HepG2 (cell line): ENCODE data around the gene CALML6. TPM values are rescaled to one million over a fixed set of nuclear protein-coding genes. Genes with fewer than 3 reads are reported as not detected.

ENCODE experiments used
- ATAC-seq: fragments of 200-7000 bp; cut with Tn5 transposase; 3 replicates; pipeline ENCODE4 v1.9.1; 2020; ENCODE audit warnings: mild to moderate bottlenecking, moderate library complexity
- BruUV-seq: library from RNA; stranded (reverse); fragments of 400-500 nt; replicated peaks from 2 replicates; lab custom pipeline; 2021; lab: Mats Ljungman, UMichigan
- CTCF ChIA-PET: fragments of 300-600 bp; formaldehyde crosslinking; extraction: SDS; loops from one replicate; lab custom pipeline; 2021; ENCODE audit warnings: low total read pairs, inconsistent platforms, low intra/inter-chr PET ratio; lab: Yijun Ruan, JAX
- POLR2A ChIA-PET: fragments of 350-600 bp; sonication (Branson Sonifier 250); formaldehyde crosslinking; loops from one replicate; lab custom pipeline; 2020; ENCODE audit warnings: antibody characterized with exemption, inconsistent platforms; lab: Yijun Ruan, JAX
- DNase-seq: peaks from one replicate; pipeline ENCODE4 v3.0.0-alpha.2; 2015; ENCODE audit warnings: low spot score
- FAIRE-seq: peaks from 3 replicates; lab custom pipeline; 2011; peaks lifted over from hg19 to GRCh38; lab: Jason Lieb, UNC
- H2AFZ ChIP-seq: one replicate; pipeline ENCODE4 v1.6.1; 2011; ENCODE audit warnings: low read length, inconsistent platforms
- H3K27ac ChIP-seq: fragments of 300-600 bp; 3 replicates; pipeline ENCODE4 v1.8.0; 2011; ENCODE audit warnings: mixed run types, mild to moderate bottlenecking, mixed read lengths, low read length, inconsistent platforms; ENCODE audit not compliant: insufficient read depth; ENCODE audit errors: extremely low read length
- H3K27me3 ChIP-seq, 2 experiments: fragments of 200-600 bp in 1 of 2; 2 replicates in 1 of 2; 3 replicates in 1 of 2; pipeline versions ENCODE4 v1.6.0 to v1.8.0; 2011; ENCODE audit warnings: low read length in 2 of 2, mild to moderate bottlenecking in 2 of 2, moderate library complexity in 2 of 2, inconsistent platforms in 1 of 2; ENCODE audit not compliant: insufficient read depth in 2 of 2, control insufficient read depth in 1 of 2
- H3K36me3 ChIP-seq, 2 experiments: fragments of 200-600 bp in 1 of 2; replicated peaks in 1 of 2; 2 replicates in 1 of 2; 3 replicates in 1 of 2; pipeline versions ENCODE4 v1.5.1 to v1.8.0; 2011; ENCODE audit warnings: low read length in 2 of 2, inconsistent platforms in 1 of 2; ENCODE audit not compliant: insufficient read depth in 2 of 2, control insufficient read depth in 1 of 2
- H3K4me1 ChIP-seq: 2 replicates; pipeline ENCODE4 v1.5.1; 2012; ENCODE audit warnings: low read length, inconsistent platforms; ENCODE audit not compliant: insufficient read depth
- H3K4me2 ChIP-seq: 2 replicates; pipeline ENCODE4 v1.6.0; 2011; ENCODE audit warnings: low read depth, low read length, inconsistent platforms
- H3K4me3 ChIP-seq, 3 experiments: fragments of 200-600 bp in 1 of 3; sonication (generic), shearing (Covaris generic) in 1 of 3; replicated peaks in 1 of 3; 2 replicates each; pipeline ENCODE4 v1.5.1; 2011 to 2016; ENCODE audit warnings: low read length in 3 of 3, inconsistent platforms in 2 of 3, low read depth in 2 of 3, mild to moderate bottlenecking in 2 of 3, control low read depth in 1 of 3, mixed read lengths in 1 of 3; ENCODE audit not compliant: insufficient read depth in 1 of 3
- H3K79me2 ChIP-seq: one replicate; pipeline ENCODE4 v1.6.1; 2011; ENCODE audit warnings: low read length, inconsistent platforms; ENCODE audit not compliant: insufficient read depth
- H3K9ac ChIP-seq: 2 replicates; pipeline ENCODE4 v1.6.0; 2011; ENCODE audit warnings: mild to moderate bottlenecking, low read depth, low read length, inconsistent platforms; ENCODE audit not compliant: insufficient read depth
- H3K9me3 ChIP-seq: 2 replicates; pipeline ENCODE4 v1.5.1; 2012; ENCODE audit warnings: mild to moderate bottlenecking, low read length
- H4K20me1 ChIP-seq: 2 replicates; pipeline ENCODE4 v1.6.0; 2011; ENCODE audit warnings: inconsistent platforms, mild to moderate bottlenecking, low read length, moderate library complexity; ENCODE audit not compliant: insufficient read depth
- CBX5 ChIP-seq: sonication (generic); formaldehyde crosslinking; IDR thresholded peaks from 2 replicates; pipeline ENCODE4 v1.4.0; 2020; ENCODE audit warnings: missing genetic modification reagents, borderline replicate concordance
- DMTF1 ChIP-seq: sonication (generic); formaldehyde crosslinking; IDR thresholded peaks from 2 replicates; pipeline ENCODE4 v1.4.0; 2020; ENCODE audit warnings: mild to moderate bottlenecking, missing genetic modification reagents
- HNRNPL ChIP-seq: fragments of 200-400 bp; formaldehyde crosslinking; IDR thresholded peaks from 2 replicates; pipeline ENCODE4 v1.6.1; 2017; ENCODE audit warnings: mild to moderate bottlenecking, low read depth, low read length
- LCORL ChIP-seq, 2 experiments: fragments of 450-650 bp in 1 of 2; sonication (generic) in 1 of 2; formaldehyde crosslinking in 1 of 2; IDR thresholded peaks; 2 replicates each; pipeline versions ENCODE4 v1.5.0 to v1.6.1; 2017 to 2020; ENCODE audit warnings: antibody characterized with exemption in 1 of 2, missing genetic modification reagents in 1 of 2
- SALL1 ChIP-seq: sonication (generic); formaldehyde crosslinking; IDR thresholded peaks from 2 replicates; pipeline ENCODE4 v1.8.0; 2022; ENCODE audit warnings: mild to moderate bottlenecking, missing genetic modification reagents
- SAP130 ChIP-seq: IDR thresholded peaks from 2 replicates; pipeline ENCODE4 v1.6.1; 2016; ENCODE audit warnings: low read depth
- ZKSCAN1 ChIP-seq: fragments of 150-350 bp; IDR thresholded peaks from 2 replicates; pipeline ENCODE4 v1.6.1; 2014; ENCODE audit warnings: low read length
- ZNF644 ChIP-seq: IDR thresholded peaks from 2 replicates; pipeline ENCODE4 v1.6.1; 2016; ENCODE audit warnings: low read depth
- ZNF710 ChIP-seq: sonication (generic); formaldehyde crosslinking; IDR thresholded peaks from 2 replicates; pipeline ENCODE4 v1.5.0; 2020; ENCODE audit warnings: mild to moderate bottlenecking, missing genetic modification reagents, borderline replicate concordance
- WGBS: methylation state at CpG from one replicate; pipeline ENCODE4 v1.1.6; 2017; ENCODE audit warnings: low lambda C conversion rate; 5-methylcytosine and 5-hydroxymethylcytosine counted together
- in situ Hi-C: cut with HindIII; loops from 2 replicates; pipeline ENCODE4 v1.10.0; 2017; ENCODE audit warnings: low pct_unique_long_range_greater_than_20kb; ENCODE audit not compliant: extremely low pct_ligation_motif_present
- intact Hi-C: fragments of 100-400 bp; cut with micrococcal nuclease; formaldehyde crosslinking; loops from one replicate; pipeline ENCODE4 v1.10.0; 2022; ENCODE audit not compliant: unreplicated experiment
- polyA plus RNA-seq, 8 experiments: library from polyadenylated mRNA; depleted of rRNA in 3 of 8; stranded (reverse) in 7 of 8; unstranded in 1 of 8; fragments of >200 nt; fragmentation: Illumina TruSeq in 4 of 8; extraction: Trizol in 4 of 8; gene quantifications; 2 replicates each; pipeline versions ENCODE4 v1.2.1 to v1.2.3, GENCODE V29; 2011 to 2016; ENCODE audit warnings: low read depth in 4 of 8, missing spikeins in 1 of 8, mixed read lengths in 1 of 8; ENCODE audit not compliant: insufficient read depth in 1 of 8
- total RNA-seq, 5 experiments: library from RNA; depleted of rRNA; stranded (reverse); fragments of >200 nt; fragmentation: Illumina TruSeq; extraction: Trizol; gene quantifications; 2 replicates each; pipeline ENCODE4 v1.2.3, GENCODE V29; 2016; ENCODE audit warnings: low read depth in 1 of 5
- TF ChIP-seq, protein P1 (sequence below): sonication (generic); formaldehyde crosslinking; IDR thresholded peaks from 2 replicates; pipeline ENCODE4 v1.5.1; 2020; ENCODE audit warnings: mild to moderate bottlenecking, missing genetic modification reagents, moderate library complexity
- TF ChIP-seq, protein P2 (sequence below): sonication (generic); formaldehyde crosslinking; IDR thresholded peaks from 2 replicates; pipeline ENCODE4 v1.4.0; 2020; ENCODE audit warnings: missing genetic modification reagents
- TF ChIP-seq, protein P3 (sequence below): sonication (generic); formaldehyde crosslinking; IDR thresholded peaks from 2 replicates; pipeline ENCODE4 v1.5.0; 2020; ENCODE audit warnings: missing genetic modification reagents, mild to moderate bottlenecking, borderline replicate concordance

CALML6 gene
- total and polyA plus RNA-seq, 2 of the 13 experiments (the other 11 are each of a cell fraction or from before 2014, with no cell fraction given): 0.11 to 0.12 TPM

- TF ChIP-seq, protein P1, sequence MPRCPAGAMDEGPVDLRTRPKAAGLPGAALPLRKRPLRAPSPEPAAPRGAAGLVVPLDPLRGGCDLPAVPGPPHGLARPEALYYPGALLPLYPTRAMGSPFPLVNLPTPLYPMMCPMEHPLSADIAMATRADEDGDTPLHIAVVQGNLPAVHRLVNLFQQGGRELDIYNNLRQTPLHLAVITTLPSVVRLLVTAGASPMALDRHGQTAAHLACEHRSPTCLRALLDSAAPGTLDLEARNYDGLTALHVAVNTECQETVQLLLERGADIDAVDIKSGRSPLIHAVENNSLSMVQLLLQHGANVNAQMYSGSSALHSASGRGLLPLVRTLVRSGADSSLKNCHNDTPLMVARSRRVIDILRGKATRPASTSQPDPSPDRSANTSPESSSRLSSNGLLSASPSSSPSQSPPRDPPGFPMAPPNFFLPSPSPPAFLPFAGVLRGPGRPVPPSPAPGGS: peak; percentile 77
- peak; percentile 78 for TF ChIP-seq HNRNPL
- TF ChIP-seq, protein P2, sequence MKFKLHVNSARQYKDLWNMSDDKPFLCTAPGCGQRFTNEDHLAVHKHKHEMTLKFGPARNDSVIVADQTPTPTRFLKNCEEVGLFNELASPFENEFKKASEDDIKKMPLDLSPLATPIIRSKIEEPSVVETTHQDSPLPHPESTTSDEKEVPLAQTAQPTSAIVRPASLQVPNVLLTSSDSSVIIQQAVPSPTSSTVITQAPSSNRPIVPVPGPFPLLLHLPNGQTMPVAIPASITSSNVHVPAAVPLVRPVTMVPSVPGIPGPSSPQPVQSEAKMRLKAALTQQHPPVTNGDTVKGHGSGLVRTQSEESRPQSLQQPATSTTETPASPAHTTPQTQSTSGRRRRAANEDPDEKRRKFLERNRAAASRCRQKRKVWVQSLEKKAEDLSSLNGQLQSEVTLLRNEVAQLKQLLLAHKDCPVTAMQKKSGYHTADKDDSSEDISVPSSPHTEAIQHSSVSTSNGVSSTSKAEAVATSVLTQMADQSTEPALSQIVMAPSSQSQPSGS: 0 out of 2 replicates have a peak, but pooled peaks have one; percentile 21
These were observed 8.1 kb downstream of the CALML6 start (continued) for GRCh38 chr1:1922956-1923833.

- no peaks in the 10 kb centered on the region for H3K36me3 ChIP-seq
- no peaks in the 10 kb centered on the region for H4K20me1 ChIP-seq
- in situ Hi-C loops: no loop called here
- H3K9me3 ChIP-seq: no peaks in the 10 kb centered on the region
- 22% methylated on average over 6 of the region's 18 CpGs for WGBS
- H3K27me3 ChIP-seq: peaks cover 26 to 47% of the 10 kb centered on the region in 2 experiments; a peak in 4 of 5 replicates
- no peak overlapping the region for H2AFZ ChIP-seq
- BruUV-seq: no TSS peak
- CTCF ChIA-PET: no interaction called here
- H3K79me2 ChIP-seq: no peaks in the 10 kb centered on the region
- peaks cover 62% of the 10 kb centered on the region for H3K4me1 ChIP-seq
- DNase-seq (no peak), ATAC-seq (no peak), FAIRE-seq (no peak)
- no peak overlapping the region for H3K9ac ChIP-seq
- H3K4me2 ChIP-seq: peak overlapping the region; percentile 29; the same call in 1 of the 2 replicates
- H3K4me3 ChIP-seq: no peak overlapping the region; a peak in 1 of 6 replicates
- H3K27ac ChIP-seq: no peak overlapping the region
- intact Hi-C loops: no loop called here
- POLR2A ChIA-PET: interaction anchor here (1.5 to 3.3 kb wide), 2 partner anchors 15 to 18 kb away, joined by 13 to 55 read pairs; no protein-coding TSS in a partner anchor
- TF ChIP-seq SALL1 (CRISPR knock-in tag): peak; percentile 22; the same call in 1 of the 2 replicates
- TF ChIP-seq LCORL (IDR thresholded peaks at IDR 0.05): no peak
- no peak for TF ChIP-seq LCORL (CRISPR knock-in tag; IDR thresholded peaks at IDR 0.05)
- no peak for TF ChIP-seq CBX5 (CRISPR knock-in tag)
- no peak for TF ChIP-seq SAP130
- no peak for TF ChIP-seq DMTF1 (CRISPR knock-in tag)
- TF ChIP-seq, protein P3, sequence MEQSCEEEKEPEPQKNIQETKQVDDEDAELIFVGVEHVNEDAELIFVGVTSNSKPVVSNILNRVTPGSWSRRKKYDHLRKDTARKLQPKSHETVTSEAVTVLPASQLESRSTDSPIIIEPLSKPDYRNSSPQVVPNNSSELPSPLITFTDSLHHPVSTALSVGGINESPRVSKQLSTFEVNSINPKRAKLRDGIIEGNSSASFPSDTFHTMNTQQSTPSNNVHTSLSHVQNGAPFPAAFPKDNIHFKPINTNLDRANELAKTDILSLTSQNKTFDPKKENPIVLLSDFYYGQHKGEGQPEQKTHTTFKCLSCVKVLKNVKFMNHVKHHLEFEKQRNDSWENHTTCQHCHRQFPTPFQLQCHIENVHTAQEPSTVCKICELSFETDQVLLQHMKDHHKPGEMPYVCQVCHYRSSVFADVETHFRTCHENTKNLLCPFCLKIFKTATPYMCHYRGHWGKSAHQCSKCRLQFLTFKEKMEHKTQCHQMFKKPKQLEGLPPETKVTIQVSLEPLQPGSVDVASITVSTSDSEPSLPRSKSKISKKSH (CRISPR knock-in tag): 0 out of 2 replicates have a peak, but pooled peaks have one; percentile 22
- TF ChIP-seq ZNF644: no peak
- no peak for TF ChIP-seq ZNF710 (CRISPR knock-in tag)
- TF ChIP-seq ZKSCAN1: no peak
These were observed 9.3 kb downstream of the CALML6 start for GRCh38 chr1:1924386-1924785.
